Nephron progenitor cell (in vitro differentiated cells): Measurements from ENCODE around the gene BTBD8.
A peak's percentile ranks its signal among the peaks of the same experiment; 100 is the strongest.
"Not testable (repeated sequence)": the region's sequence is repeated elsewhere in the genome, so short reads cannot be mapped to it uniquely, and the experiment has no call there.

Experiments
- DNase-seq: peaks from one replicate; pipeline ENCODE4 v3.0.0; 2021
- H3K27ac Mint-ChIP-seq: 2 replicates; pipeline ENCODE4 v1.8.0; 2021; ENCODE audit warnings: mild to moderate bottlenecking, moderate library complexity, mixed read lengths
- H3K27me3 Mint-ChIP-seq: 2 replicates; pipeline ENCODE4 v1.8.0; 2021; ENCODE audit warnings: mild to moderate bottlenecking, low read depth, mixed read lengths; ENCODE audit not compliant: poor library complexity
- H3K36me3 Mint-ChIP-seq: 2 replicates; pipeline ENCODE4 v1.8.0; 2021; ENCODE audit warnings: low read depth, mixed read lengths
- H3K4me1 Mint-ChIP-seq: 2 replicates; pipeline ENCODE4 v1.8.0; 2021; ENCODE audit warnings: mixed read lengths
- H3K4me3 Mint-ChIP-seq: 2 replicates; pipeline ENCODE4 v1.8.0; 2021; ENCODE audit warnings: mild to moderate bottlenecking, moderate library complexity, mixed read lengths
- H3K9me3 Mint-ChIP-seq: 2 replicates; pipeline ENCODE4 v1.8.0; 2021; ENCODE audit warnings: mild to moderate bottlenecking, moderate library complexity, mixed read lengths
- CTCF ChIP-seq: fragments of 200-600 bp; sonication (generic); IDR thresholded peaks from 2 replicates; pipeline ENCODE4 v1.5.0; 2021; ENCODE audit warnings: antibody characterized with exemption

The BTBD8 gene

GRCh38 chr1:92070892-92071291 lies 9.3 kb upstream of the BTBD8 start:
- DNase-seq, result no peak
- no peaks in the 10 kb centered on the region for H3K4me1 Mint-ChIP-seq
- no peak overlapping the region for H3K27ac Mint-ChIP-seq
- H3K27me3 Mint-ChIP-seq, result peaks cover 8% of the 10 kb centered on the region
- no peaks in the 10 kb centered on the region for H3K36me3 Mint-ChIP-seq
- TF ChIP-seq CTCF, result no peak
- H3K9me3 Mint-ChIP-seq, result no peaks in the 10 kb centered on the region
- no peak overlapping the region for H3K4me3 Mint-ChIP-seq

GRCh38 chr1:92074446-92074845 lies 5.7 kb upstream of the BTBD8 start:
- not testable (repeated sequence) for H3K36me3 Mint-ChIP-seq, H3K4me3 Mint-ChIP-seq, H3K27me3 Mint-ChIP-seq, H3K4me1 Mint-ChIP-seq, H3K27ac Mint-ChIP-seq, H3K9me3 Mint-ChIP-seq, DNase-seq

GRCh38 chr1:92075311-92075710 lies 4.8 kb upstream of the BTBD8 start, which contains the start of gene SETSIP:
SETSIP (minus strand) TSS chr1:92075411; CDS start chr1:92075411, 0 bp downstream.
- Mint-ChIP-seq H3K36me3 (no peaks in the 10 kb centered on the region), H3K4me3 (no peak within 1 kb of the TSS), H3K27me3 (peaks cover 8% of the 10 kb centered on the region), H3K4me1 (no peaks in the 10 kb centered on the region), H3K27ac (no peak within 1 kb of the TSS), H3K9me3 (no peaks in the 10 kb centered on the region)
- TF ChIP-seq CTCF, result no peak
- DNase-seq, result no peak

GRCh38 chr1:92076363-92076762 lies 3.8 kb upstream of the BTBD8 start:
- H3K27ac Mint-ChIP-seq, result no peak overlapping the region
- H3K9me3 Mint-ChIP-seq, result no peaks in the 10 kb centered on the region
- no peak for DNase-seq
- no peak for TF ChIP-seq CTCF
- H3K4me1 Mint-ChIP-seq, result no peaks in the 10 kb centered on the region
- H3K36me3 Mint-ChIP-seq, result no peaks in the 10 kb centered on the region
- H3K4me3 Mint-ChIP-seq, result no peak overlapping the region
- H3K27me3 Mint-ChIP-seq, result peaks cover 7% of the 10 kb centered on the region

- not testable (repeated sequence) for H3K9me3 Mint-ChIP-seq, H3K36me3 Mint-ChIP-seq, H3K4me1 Mint-ChIP-seq, DNase-seq, H3K27me3 Mint-ChIP-seq, H3K4me3 Mint-ChIP-seq, H3K27ac Mint-ChIP-seq
These were observed 2.1 kb upstream of the BTBD8 start for GRCh38 chr1:92078077-92078476.

GRCh38 chr1:92079441-92079840 lies 704 bp upstream of the BTBD8 start:
- TF ChIP-seq CTCF, result no peak
- Mint-ChIP-seq H3K9me3 (peaks cover 11% of the 10 kb centered on the region), H3K27ac (no peak overlapping the region), H3K36me3 (peaks cover 8% of the 10 kb centered on the region), H3K4me3 (peak overlapping the region; percentile 87), H3K27me3 (no peaks in the 10 kb centered on the region), H3K4me1 (no peaks in the 10 kb centered on the region)
- no peak for DNase-seq

- H3K27ac Mint-ChIP-seq, result no peak overlapping the region
- H3K36me3 Mint-ChIP-seq, result peaks cover 21% of the 10 kb centered on the region
- H3K27me3 Mint-ChIP-seq, result peaks cover 4% of the 10 kb centered on the region
- no peak for DNase-seq
- peaks cover 27% of the 10 kb centered on the region for H3K9me3 Mint-ChIP-seq
- H3K4me1 Mint-ChIP-seq, result no peaks in the 10 kb centered on the region
- TF ChIP-seq CTCF, result no peak
- H3K4me3 Mint-ChIP-seq, result peak overlapping the region; percentile 87
These were observed 886 bp downstream of the BTBD8 start for GRCh38 chr1:92081031-92081430.
